HG03108 (cell line): Measurements from ENCODE around the gene TPGS1.

Experiments used
- ATAC-seq: cut with Tn5 transposase; IDR thresholded peaks from one replicate; pipeline ENCODE4 v1.9.1; 2021; ENCODE audit warnings: moderate library complexity; ENCODE audit not compliant: unreplicated experiment

The TPGS1 gene, protein sequence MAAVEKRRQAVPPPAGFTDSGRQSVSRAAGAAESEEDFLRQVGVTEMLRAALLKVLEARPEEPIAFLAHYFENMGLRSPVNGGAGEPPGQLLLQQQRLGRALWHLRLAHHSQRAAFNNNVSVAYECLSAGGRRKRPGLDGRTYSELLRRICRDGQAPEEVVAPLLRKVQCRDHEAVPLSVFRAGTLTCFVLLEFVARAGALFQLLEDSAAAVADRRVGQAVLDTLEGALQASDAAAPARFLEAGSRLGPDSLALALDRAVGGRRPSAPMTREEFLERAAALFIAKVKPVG

DNA sequence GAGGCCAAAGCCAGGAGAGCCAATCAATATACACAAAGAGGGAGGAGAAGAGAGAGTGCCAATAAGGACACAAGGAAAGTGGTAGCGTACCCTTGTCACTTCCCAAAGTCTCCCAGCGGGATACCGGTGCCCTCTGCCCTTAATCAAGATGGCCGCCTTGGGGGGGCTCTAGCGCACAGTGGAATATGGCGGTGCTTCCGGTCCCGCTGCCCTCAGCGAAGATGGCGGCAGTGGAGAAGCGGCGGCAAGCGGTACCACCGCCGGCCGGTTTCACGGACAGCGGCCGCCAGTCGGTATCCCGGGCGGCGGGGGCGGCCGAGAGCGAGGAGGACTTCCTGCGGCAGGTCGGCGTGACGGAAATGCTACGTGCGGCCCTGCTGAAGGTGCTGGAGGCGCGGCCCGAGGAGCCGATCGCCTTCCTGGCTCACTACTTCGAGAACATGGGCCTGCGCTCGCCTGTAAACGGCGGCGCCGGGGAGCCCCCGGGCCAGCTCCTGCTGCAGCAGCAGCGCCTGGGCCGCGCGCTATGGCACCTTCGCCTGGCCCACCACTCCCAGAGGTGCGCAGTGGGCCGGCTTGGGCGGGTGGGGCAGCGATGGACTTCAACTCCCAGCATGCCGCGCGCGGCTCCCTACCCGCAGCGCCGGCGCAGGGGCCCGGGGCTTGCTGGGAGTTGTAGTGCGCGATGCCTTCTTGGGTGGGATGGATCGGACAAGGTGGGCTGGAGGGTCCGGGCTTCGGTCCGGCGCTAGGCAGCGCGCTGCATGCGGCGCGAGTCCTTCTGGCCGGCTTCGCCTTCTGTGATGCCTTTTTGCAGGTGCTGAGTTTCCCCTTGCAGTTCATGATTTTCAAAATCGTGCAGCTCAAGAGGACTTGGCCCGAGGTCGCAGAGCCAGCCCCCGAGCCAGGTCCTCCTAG lies at the start of gene TPGS1:
TSS of gene TPGS1 (plus strand) at position 212 of the 918 bp plus-strand sequence. CDS start at position 222, 10 bp downstream.
- ATAC-seq, result peak; percentile 44

GRCh38 chr19:457636-458035 lies 49.7 kb upstream of the TPGS1 start:
- no peak for ATAC-seq

- no peak for ATAC-seq
These were observed 48.9 kb upstream of the TPGS1 start for GRCh38 chr19:458091-459042.

DNA sequence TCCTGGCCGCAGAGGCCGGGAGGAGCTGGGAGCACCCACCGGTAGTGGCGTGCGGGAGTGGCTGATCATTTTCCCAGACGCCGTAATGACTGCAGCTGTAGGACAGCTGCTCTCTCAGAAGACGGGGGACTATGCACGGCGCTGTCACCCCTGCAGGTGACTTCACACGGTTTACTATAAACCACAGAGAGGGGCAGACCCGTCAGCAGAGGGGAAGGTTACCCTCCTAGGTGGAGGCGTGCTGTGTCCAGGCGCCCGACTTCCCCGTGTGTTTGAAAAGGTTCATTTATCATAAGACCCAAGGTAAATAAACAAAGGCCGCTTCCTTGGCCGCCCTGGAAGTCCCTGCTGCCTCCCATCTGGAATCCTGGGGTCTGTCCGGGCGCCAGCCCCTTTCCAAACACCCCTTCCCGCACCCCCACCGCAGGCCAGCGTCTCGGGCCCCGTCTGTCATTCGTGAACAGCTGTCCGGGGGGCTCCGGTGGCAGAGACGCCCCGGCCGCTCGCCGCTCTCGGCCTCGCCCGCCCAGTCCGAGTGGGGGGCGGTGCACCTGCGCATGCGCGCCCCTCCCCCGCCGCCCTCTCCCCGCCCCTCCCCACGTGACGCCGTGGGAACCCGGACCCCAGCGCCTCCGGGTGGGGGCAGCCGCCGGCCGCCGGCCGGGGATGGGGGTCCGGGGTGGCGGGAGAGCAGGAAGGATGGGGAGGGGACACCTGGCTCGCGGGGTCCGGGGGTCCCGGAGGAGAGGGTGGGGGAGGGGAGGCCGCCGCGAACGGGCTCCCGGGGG lies 47.4 kb upstream of the TPGS1 start:
- no peak for ATAC-seq

DNA sequence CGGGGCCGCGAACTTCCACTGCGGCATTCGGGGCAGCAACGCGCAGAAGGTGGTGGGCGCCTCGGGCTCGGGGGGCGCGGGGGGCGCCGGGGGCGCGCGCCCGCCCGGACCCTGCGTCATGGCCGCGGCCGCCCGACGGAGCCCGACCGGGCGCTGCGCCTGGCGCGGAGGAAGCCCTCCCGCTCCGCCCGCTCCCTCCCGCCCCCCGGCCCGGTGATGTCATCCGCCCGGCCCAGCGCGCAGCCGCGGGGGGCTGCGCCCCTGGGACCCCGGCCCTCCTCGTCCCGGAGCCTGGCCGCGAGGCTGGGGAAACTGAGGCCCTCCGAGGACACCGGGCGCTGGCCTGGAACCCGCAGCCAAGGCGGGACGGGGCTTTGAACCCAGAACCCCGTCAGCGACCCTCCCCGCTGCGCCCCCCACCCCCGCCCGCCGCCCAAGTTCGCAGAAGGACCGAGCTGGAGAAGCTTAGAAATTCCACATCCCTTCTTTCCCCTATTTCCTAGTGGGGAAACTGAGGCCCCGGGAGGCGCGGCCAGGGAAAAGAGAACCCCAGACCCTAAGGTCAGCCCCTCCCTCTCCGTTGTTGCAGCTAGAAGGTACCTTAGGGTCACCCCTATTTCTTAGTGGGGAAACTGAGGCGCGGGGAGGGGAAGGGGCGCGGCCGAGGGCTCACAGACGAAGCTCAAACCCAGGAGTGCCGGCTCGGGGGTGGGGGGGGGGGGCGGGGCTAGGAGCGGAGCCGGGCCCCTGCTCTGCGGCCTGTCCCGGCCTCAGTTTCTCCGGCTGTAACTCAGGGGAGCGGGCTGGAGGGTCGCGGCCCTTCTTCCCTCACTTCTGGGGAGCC lies 46.2 kb upstream of the TPGS1 start, which contains the start of gene SHC2:
TSS of gene SHC2 (minus strand) at position 157 of the 844 bp plus-strand sequence. CDS start at position 120, 37 bp downstream.
- ATAC-seq, result no peak

GRCh38 chr19:461721-462551 lies 45.4 kb upstream of the TPGS1 start:
- no peak for ATAC-seq

- ATAC-seq, result no peak
These were observed 43.7 kb upstream of the TPGS1 start for GRCh38 chr19:463483-464207.

- no peak for ATAC-seq
These were observed 43.1 kb upstream of the TPGS1 start for GRCh38 chr19:464208-464545.

DNA sequence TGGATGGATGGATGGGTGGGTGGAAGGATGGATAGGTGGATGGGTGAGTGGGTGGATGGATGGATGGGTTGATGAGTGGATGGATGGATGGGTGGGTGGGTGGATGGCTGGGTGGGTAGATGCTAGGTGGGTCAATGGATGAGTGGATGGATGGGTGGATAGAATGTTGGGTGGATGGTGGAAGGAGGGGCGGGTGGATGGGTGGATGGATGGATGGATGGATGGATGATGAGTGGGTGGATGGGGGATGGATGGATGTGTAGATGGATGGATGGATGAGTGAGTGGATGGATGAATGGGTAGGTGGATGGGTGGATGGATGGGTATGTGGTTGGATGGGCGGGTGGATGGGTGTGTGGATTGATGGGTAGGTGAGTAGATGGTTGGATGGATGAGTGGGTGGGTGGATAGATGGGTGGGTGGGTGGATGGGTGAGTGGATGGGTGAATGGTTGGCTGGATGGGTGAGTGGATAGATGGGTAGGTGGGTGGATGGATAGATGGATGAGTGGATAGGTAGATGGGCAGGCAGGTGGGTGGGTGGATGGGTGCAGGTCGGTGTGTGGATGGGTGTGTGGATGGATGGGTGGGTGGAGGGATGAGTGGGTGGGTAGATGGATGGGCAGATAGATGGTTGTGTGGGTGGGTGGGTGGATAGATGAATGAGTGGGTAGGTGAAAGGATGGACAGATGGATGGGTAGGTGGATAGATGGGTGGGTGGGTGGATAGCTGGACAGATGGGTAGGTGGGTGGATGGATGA lies 42.1 kb upstream of the TPGS1 start:
- no peak for ATAC-seq

GRCh38 chr19:467554-467953 lies 39.7 kb upstream of the TPGS1 start:
- ATAC-seq, result no peak

- ATAC-seq, result no peak
These were observed 38.6 kb upstream of the TPGS1 start for GRCh38 chr19:468587-469256.

GRCh38 chr19:469833-470232 lies 37.5 kb upstream of the TPGS1 start:
- ATAC-seq, result no peak

DNA sequence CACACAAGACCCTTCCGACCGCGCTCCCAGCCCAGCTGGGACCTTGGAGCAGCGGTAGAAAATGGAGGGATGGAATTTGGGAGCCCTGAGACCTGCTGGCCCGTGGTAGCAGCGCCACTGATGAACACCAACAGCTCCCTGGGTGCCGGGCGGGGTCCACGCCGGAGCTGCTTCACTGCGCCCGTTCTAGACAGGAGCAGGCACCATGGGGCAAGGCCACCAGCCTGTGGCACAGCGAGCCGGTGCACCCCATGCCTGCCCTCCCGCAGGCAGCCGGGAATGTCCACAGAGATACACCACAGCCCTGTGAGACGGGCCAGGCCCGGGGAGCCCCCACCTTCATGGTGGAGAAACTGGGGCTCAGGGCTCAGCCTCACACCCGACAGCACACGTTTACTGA lies 36.6 kb upstream of the TPGS1 start:
- ATAC-seq, result no peak

DNA sequence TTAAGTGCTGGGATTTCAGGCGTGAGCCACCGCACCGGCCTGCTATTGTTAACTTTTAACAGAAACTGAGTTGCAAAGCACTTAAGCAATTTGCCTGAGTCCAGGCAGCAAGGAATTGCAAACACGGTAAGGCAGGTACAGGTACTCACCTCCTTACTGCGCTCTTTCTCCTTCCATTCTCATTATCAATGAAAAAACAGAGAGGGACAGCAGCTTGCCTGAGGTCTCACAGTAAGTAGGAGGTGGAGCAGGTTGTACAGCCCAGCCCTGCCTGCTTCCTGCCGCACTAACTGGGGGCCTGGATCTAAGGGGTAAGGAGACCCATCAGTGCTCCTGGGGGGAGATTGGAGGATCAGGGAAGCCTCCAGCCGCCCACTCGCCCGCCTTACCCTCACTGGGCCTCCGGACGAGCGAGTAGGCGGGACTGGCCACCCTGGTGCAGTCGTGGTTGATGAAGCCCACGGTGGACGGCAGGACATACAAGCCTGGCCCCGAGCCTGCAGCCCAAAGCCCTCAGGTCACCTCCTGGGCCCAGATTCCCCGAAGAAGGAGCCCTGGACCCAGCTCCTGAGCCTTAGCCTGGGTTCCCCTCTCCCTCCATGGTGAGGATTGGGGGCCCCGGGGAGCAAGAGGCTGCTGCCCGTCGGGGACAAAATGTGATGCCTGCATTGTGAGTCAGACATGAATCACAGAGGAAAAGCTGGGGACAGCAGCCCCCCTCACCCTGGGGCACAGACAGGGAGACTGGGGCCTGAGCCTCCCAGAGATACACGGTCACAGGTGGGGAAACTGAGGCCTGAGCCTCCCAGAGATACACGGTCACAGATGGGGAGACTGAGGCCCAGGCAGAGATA lies 35.1 kb upstream of the TPGS1 start:
- ATAC-seq, result no peak
